Ishikawa (cell line): ENCODE results near the gene SNX27.

ENCODE experiments used
- CEBPB ChIP-seq: IDR thresholded peaks from 2 replicates; pipeline ENCODE4 v1.6.1; 2012
- CREB1 ChIP-seq: IDR thresholded peaks from 2 replicates; pipeline ENCODE4 v1.6.1; 2012; ENCODE audit warnings: low read depth
- EGR1 ChIP-seq: IDR thresholded peaks from 2 replicates; pipeline ENCODE4 v1.6.1; 2012
- EP300 ChIP-seq: IDR thresholded peaks from 2 replicates; pipeline ENCODE4 v1.6.1; 2012; ENCODE audit warnings: borderline replicate concordance
- FOXM1 ChIP-seq: IDR thresholded peaks from 2 replicates; pipeline ENCODE4 v1.6.1; 2012; ENCODE audit warnings: low read depth, borderline replicate concordance
- NFIC ChIP-seq: IDR thresholded peaks from 2 replicates; pipeline ENCODE4 v1.6.1; 2012
- RAD21 ChIP-seq: IDR thresholded peaks from 2 replicates; pipeline ENCODE4 v1.6.1; 2012; ENCODE audit warnings: low read depth
- TAF1 ChIP-seq: IDR thresholded peaks from 2 replicates; pipeline ENCODE4 v1.6.1; 2012; ENCODE audit warnings: low read depth, mild to moderate bottlenecking
- TCF12 ChIP-seq: IDR thresholded peaks from 2 replicates; pipeline ENCODE4 v1.6.1; 2012; ENCODE audit warnings: low read depth
- TEAD4 ChIP-seq: IDR thresholded peaks from 2 replicates; pipeline ENCODE4 v1.6.1; 2012
- YY1 ChIP-seq: IDR thresholded peaks from 2 replicates; pipeline ENCODE4 v1.6.1; 2012; ENCODE audit warnings: low read depth
- ZBTB7A ChIP-seq: IDR thresholded peaks from 2 replicates; pipeline ENCODE4 v1.6.1; 2012; ENCODE audit warnings: low read depth
- TF ChIP-seq, protein P1 (sequence below): IDR thresholded peaks from 2 replicates; pipeline ENCODE4 v1.6.1; 2012
- TF ChIP-seq, protein P2 (sequence below): IDR thresholded peaks from 2 replicates; pipeline ENCODE4 v1.6.1; 2012; ENCODE audit warnings: low read depth, mild to moderate bottlenecking
- TF ChIP-seq, protein P3 (sequence below): IDR thresholded peaks from 2 replicates; pipeline ENCODE4 v1.6.1; 2012

The SNX27 gene

DNA sequence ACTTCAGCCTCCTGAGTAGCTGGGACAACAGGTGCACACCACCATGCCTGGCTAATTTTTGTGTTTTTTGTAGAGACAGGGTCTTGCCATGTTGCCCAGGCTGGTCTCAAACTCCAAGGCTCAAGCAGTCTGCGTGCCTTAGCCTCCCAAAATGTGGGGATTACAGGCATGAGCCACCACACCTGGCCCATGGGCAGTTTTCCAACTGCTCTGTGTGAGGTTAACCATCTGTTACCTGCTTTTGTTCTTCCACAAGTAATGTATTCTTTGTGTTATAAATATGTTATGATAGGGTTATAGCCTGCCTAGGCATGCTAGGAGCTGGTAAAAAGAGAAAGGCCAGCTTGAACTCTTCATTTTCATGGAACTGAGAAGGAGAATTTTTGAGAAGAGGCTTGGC, 41.0 kb upstream of the SNX27 start:
- no peak for TF ChIP-seq FOXM1
- TF ChIP-seq TCF12 = no peak
- TF ChIP-seq, protein P1, sequence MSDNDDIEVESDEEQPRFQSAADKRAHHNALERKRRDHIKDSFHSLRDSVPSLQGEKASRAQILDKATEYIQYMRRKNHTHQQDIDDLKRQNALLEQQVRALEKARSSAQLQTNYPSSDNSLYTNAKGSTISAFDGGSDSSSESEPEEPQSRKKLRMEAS = no peak
- no peak for TF ChIP-seq NFIC
- TF ChIP-seq, protein P2, sequence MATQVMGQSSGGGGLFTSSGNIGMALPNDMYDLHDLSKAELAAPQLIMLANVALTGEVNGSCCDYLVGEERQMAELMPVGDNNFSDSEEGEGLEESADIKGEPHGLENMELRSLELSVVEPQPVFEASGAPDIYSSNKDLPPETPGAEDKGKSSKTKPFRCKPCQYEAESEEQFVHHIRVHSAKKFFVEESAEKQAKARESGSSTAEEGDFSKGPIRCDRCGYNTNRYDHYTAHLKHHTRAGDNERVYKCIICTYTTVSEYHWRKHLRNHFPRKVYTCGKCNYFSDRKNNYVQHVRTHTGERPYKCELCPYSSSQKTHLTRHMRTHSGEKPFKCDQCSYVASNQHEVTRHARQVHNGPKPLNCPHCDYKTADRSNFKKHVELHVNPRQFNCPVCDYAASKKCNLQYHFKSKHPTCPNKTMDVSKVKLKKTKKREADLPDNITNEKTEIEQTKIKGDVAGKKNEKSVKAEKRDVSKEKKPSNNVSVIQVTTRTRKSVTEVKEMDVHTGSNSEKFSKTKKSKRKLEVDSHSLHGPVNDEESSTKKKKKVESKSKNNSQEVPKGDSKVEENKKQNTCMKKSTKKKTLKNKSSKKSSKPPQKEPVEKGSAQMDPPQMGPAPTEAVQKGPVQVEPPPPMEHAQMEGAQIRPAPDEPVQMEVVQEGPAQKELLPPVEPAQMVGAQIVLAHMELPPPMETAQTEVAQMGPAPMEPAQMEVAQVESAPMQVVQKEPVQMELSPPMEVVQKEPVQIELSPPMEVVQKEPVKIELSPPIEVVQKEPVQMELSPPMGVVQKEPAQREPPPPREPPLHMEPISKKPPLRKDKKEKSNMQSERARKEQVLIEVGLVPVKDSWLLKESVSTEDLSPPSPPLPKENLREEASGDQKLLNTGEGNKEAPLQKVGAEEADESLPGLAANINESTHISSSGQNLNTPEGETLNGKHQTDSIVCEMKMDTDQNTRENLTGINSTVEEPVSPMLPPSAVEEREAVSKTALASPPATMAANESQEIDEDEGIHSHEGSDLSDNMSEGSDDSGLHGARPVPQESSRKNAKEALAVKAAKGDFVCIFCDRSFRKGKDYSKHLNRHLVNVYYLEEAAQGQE = no peak
- TF ChIP-seq CREB1 = no peak
- no peak for TF ChIP-seq TEAD4
- TF ChIP-seq EP300 = no peak
- TF ChIP-seq EGR1 = no peak
- TF ChIP-seq, protein P3, sequence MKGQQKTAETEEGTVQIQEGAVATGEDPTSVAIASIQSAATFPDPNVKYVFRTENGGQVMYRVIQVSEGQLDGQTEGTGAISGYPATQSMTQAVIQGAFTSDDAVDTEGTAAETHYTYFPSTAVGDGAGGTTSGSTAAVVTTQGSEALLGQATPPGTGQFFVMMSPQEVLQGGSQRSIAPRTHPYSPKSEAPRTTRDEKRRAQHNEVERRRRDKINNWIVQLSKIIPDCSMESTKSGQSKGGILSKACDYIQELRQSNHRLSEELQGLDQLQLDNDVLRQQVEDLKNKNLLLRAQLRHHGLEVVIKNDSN = no peak
- no peak for TF ChIP-seq RAD21

DNA sequence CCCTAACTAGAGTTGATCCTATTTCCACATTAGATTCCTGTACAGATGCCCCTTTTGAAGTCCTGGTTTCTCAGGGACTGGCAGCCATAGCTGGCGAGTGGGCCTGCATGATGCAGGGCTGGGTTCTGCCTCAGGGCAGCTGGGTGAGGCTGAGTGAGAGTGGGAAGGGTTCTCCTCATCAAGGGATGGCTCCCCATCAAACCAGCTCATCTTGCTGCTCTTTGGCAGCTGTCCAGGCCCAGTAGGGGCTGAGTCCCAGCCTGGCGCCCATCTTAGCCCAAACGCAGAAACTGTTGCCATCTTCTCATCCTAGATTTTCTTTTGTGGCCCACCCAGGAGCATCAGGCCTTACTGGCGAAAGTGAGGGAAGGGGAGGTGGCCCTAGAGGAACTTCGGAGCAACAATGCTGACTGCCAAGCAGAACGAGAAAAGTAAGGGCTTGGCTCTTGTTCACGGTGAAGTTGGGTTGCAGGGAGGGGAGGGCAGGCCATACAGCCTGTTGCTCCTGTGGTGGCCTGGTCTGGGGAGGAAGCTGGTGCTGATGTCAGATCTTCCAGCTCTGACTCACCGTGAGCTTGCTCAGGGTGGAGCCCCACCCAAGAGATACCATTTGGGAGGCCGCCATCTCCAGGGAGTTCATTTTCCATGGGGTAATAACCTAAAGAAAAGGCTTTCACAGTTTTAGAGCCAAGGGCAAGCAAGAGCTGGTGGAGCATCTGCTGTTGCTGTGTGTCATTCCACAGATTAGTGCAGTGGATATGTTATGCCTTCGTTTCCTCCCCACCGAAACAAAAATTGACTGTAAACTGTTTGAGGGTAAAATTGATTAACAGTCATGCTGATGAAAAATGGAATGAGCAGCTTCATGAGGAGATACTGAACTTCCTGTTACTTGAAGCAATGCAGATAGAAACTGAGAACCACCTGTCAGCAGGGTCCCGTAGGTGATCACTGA, 37.0 kb upstream of the SNX27 start:
- TF ChIP-seq NFIC (no peak), EP300 (no peak), TAF1 (no peak), TCF12 (no peak), EGR1 (no peak), CREB1 (no peak), TEAD4 (no peak), RAD21 (no peak), FOXM1 (no peak), YY1 (no peak), ZBTB7A (no peak), CEBPB (no peak)
- TF ChIP-seq, protein P1 = no peak
- TF ChIP-seq, protein P3 = no peak
- TF ChIP-seq, protein P2 = no peak

DNA sequence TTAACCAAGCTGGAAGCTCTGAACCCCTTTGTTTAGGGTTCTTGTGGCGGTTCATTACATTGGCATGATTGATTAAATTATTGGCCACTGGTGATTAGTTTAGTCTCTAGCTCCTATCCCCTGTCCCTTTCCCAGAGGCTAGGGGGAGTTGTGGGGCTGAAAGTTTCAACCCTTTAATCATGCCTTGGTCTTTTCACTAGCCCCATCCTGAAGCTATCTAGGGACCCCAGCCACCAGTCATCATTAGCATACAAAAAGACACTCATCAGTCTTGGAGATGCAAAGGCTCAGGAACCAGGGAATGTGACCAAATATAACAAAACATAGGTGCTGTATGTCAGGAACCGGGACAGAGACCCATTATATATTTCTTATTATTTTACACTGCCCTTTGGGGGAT, 34.7 kb upstream of the SNX27 start:
- TF ChIP-seq, protein P1 = no peak
- TF ChIP-seq TCF12 (no peak), TAF1 (no peak), EGR1 (no peak), CREB1 (no peak), EP300 (no peak), ZBTB7A (no peak)
- TF ChIP-seq, protein P3 = no peak

DNA sequence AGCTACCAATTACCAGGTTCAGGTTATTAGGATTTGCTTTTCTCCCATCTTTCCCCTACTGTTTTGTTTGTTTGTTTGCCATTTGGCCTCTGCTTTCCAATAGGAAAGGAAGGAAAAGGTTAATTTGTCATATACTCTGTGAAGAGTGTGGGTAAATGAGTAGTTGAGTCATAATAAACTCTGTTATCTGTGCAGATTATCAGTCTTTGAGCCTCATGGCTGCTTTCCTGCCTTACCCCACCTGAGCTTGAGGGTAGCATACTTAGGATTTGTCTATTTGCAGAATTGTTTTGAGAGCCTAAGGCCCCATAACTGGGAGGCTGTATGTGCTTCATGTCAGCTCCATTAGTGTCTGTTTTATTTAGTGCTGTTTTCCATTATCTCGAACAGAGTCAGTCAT, 32.9 kb upstream of the SNX27 start:
- TF ChIP-seq, protein P1 = no peak
- TF ChIP-seq TEAD4 (no peak), TCF12 (no peak), CEBPB (no peak), TAF1 (no peak), YY1 (no peak)

DNA sequence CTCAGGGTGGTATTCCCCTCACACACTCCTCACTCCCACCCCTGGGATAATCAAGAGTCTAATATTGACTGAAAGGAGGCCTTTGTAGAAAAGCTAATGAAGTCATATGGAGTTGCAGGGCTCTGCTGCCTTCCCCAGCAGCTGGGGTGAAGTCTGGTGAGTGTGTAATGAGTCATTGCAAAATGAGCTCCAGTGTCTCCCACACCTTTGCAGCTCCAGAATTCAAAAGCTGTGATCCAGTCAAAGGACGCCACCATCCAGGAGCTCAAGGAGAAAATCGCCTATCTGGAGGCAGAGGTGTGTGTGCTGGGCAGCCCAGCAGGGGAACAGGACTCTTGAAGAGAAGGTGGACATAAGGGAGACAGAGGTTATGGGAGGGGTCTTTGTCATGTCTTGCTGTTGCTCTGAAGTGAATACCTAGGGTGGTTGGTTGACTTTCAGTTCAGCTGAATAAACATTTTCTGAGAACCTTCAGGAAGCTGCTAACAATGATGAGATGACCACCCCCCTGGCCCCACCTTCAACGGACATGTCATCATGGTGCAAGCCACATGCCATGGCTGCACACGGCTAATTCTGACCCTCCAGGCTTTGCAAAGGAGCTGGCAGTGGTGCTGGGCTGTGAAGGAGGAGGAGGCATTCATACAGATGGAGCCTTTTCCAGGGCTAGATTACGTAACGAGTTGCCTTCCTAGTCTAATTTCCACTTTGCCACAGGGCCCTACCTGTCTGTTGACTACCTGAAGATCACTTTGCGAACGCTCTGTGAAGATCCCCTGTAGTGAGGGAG, 32.2 kb upstream of the SNX27 start:
- TF ChIP-seq NFIC (no peak), RAD21 (no peak), YY1 (no peak), CEBPB (no peak), EP300 (no peak), ZBTB7A (no peak), TEAD4 (no peak), TCF12 (no peak), CREB1 (no peak), TAF1 (no peak), EGR1 (no peak)
- TF ChIP-seq, protein P2 = no peak
- TF ChIP-seq, protein P3 = no peak
- TF ChIP-seq, protein P1 = no peak
